HCT116 (cell line): ENCODE data around the gene STIL. TPM values are rescaled to one million over a fixed set of nuclear protein-coding genes. Genes with fewer than 3 reads are reported as not detected.

Source experiments
- ATAC-seq: fragments of 200-7000 bp; cut with Tn5 transposase; 2 replicates; pipeline ENCODE4 v1.9.1; 2020; ENCODE audit warnings: mild to moderate bottlenecking, moderate library complexity
- BruUV-seq: library from RNA; stranded (reverse); fragments of 400-500 nt; replicated peaks from 2 replicates; lab custom pipeline; 2021; lab: Mats Ljungman, UMichigan
- CTCF ChIA-PET: fragments of 300-600 bp; sonication (Branson Sonifier 250); formaldehyde crosslinking; loops from one replicate; lab custom pipeline; 2021; ENCODE audit warnings: antibody characterized with exemption; lab: Charles Lee
- POLR2A ChIA-PET: fragments of 300-600, 350-600 bp; sonication (Branson Sonifier 250); formaldehyde crosslinking; loops from one replicate; lab custom pipeline; 2021; ENCODE audit warnings: antibody characterized with exemption; lab: Charles Lee
- RAD21 ChIA-PET, 2 experiments: fragments of 300-600 bp; sonication (Branson Sonifier 250); formaldehyde crosslinking; loops; one replicate each; lab custom pipeline; 2023; ENCODE audit warnings: low total read pairs in 2 of 2; ENCODE audit not compliant: uncharacterized antibody in 2 of 2, unreplicated experiment in 2 of 2, low non-redundant PET in 1 of 2; lab: Charles Lee
- DNase-seq: peaks from one replicate; pipeline ENCODE4 v3.0.0-alpha.2; 2010; ENCODE audit warnings: low read depth, low spot score
- H2AFZ ChIP-seq: fragments of 200-600 bp; shearing (Covaris generic), sonication (generic); 2 replicates; pipeline ENCODE4 v1.6.1; 2017; ENCODE audit warnings: low read depth, mixed run types, mixed read lengths, antibody characterized with exemption, low read length; ENCODE audit not compliant: poor library complexity, severe bottlenecking
- H3K27ac ChIP-seq: 2 replicates; pipeline ENCODE4 v1.5.1; 2012; ENCODE audit warnings: low read depth, low read length
- H3K27me3 ChIP-seq: fragments of 200-600 bp; sonication (generic); 2 replicates; pipeline ENCODE4 v1.6.1; 2016; ENCODE audit warnings: mixed run types, low read length, mixed read lengths; ENCODE audit not compliant: insufficient read depth
- H3K36me3 ChIP-seq, 2 experiments: fragments of 200-500 bp in 1 of 2; fragments of 200-600 bp in 1 of 2; sonication (Bioruptor generic) in 1 of 2; sonication (generic) in 1 of 2; 2 replicates each; pipeline versions ENCODE4 v1.5.1 to v1.6.1; 2014 to 2016; ENCODE audit warnings: low read length in 2 of 2, inconsistent platforms in 1 of 2, mixed read lengths in 1 of 2, mixed run types in 1 of 2; ENCODE audit not compliant: insufficient read depth in 2 of 2, control insufficient read depth in 1 of 2
- H3K4me1 ChIP-seq, 2 experiments: fragments of 200-600 bp in 1 of 2; sonication (generic) in 1 of 2; 2 replicates each; pipeline versions ENCODE4 v1.5.1 to v1.6.1; 2012 to 2017; ENCODE audit warnings: low read length in 2 of 2, inconsistent platforms in 1 of 2, mild to moderate bottlenecking in 1 of 2, mixed read lengths in 1 of 2, mixed run types in 1 of 2, moderate library complexity in 1 of 2; ENCODE audit not compliant: insufficient read depth in 2 of 2, control insufficient read depth in 1 of 2
- H3K4me2 ChIP-seq: fragments of 200-600 bp; sonication (generic); 2 replicates; pipeline ENCODE4 v1.6.1; 2017; ENCODE audit warnings: mixed run types, low read length, mixed read lengths
- H3K4me3 ChIP-seq, 2 experiments: fragments of 200-600 bp in 1 of 2; sonication (generic) in 1 of 2; replicated peaks in 1 of 2; 2 replicates each; pipeline ENCODE4 v1.5.1; 2011 to 2016; ENCODE audit warnings: low read length in 2 of 2, control low read depth in 1 of 2, low read depth in 1 of 2, mild to moderate bottlenecking in 1 of 2, mixed read lengths in 1 of 2, mixed run types in 1 of 2
- H3K79me2 ChIP-seq: fragments of 200-600 bp; sonication (generic); 2 replicates; pipeline ENCODE4 v1.6.1; 2017; ENCODE audit warnings: mild to moderate bottlenecking, mixed run types, low read length, moderate library complexity, mixed read lengths; ENCODE audit not compliant: insufficient read depth
- H3K9ac ChIP-seq: fragments of 200-600 bp; sonication (generic); 2 replicates; pipeline ENCODE4 v1.6.1; 2016; ENCODE audit warnings: low read length, mixed read lengths
- H3K9me2 ChIP-seq: fragments of 200-600 bp; sonication (generic), shearing (Covaris generic); 2 replicates; pipeline ENCODE4 v1.6.1; 2017; ENCODE audit warnings: mixed run types, mild to moderate bottlenecking, moderate library complexity; ENCODE audit not compliant: insufficient read depth
- H3K9me3 ChIP-seq, 2 experiments: fragments of 200-500 bp in 1 of 2; fragments of 200-600 bp in 1 of 2; sonication (Bioruptor generic) in 1 of 2; sonication (generic) in 1 of 2; 2 replicates each; pipeline ENCODE4 v1.6.1; 2014 to 2017; ENCODE audit warnings: low read length in 2 of 2, mixed read lengths in 2 of 2, inconsistent platforms in 1 of 2, low read depth in 1 of 2, mild to moderate bottlenecking in 1 of 2, mixed run types in 1 of 2, moderate library complexity in 1 of 2; ENCODE audit not compliant: control insufficient read depth in 1 of 2, insufficient read depth in 1 of 2
- H4K20me1 ChIP-seq: fragments of 200-600 bp; sonication (generic), shearing (Covaris generic); 2 replicates; pipeline ENCODE4 v1.6.1; 2017; ENCODE audit warnings: mixed run types, mild to moderate bottlenecking, moderate library complexity; ENCODE audit not compliant: insufficient read depth
- ATF3 ChIP-seq: IDR thresholded peaks from 2 replicates; pipeline ENCODE4 v1.6.1; 2012
- CEBPB ChIP-seq: IDR thresholded peaks from 2 replicates; pipeline ENCODE4 v1.6.1; 2012; ENCODE audit warnings: low read depth
- EGR1 ChIP-seq: IDR thresholded peaks from 2 replicates; pipeline ENCODE4 v1.6.1; 2012; ENCODE audit warnings: low read depth
- ELF1 ChIP-seq: IDR thresholded peaks from 2 replicates; pipeline ENCODE4 v1.6.1; 2012; ENCODE audit warnings: low read depth, borderline replicate concordance
- FOSL1 ChIP-seq: IDR thresholded peaks from 2 replicates; pipeline ENCODE4 v1.6.1; 2012; ENCODE audit warnings: low read depth
- JUND ChIP-seq: IDR thresholded peaks from 2 replicates; pipeline ENCODE4 v1.6.1; 2012
- RAD21 ChIP-seq: IDR thresholded peaks from 2 replicates; pipeline ENCODE4 v1.6.1; 2012; ENCODE audit warnings: low read depth, mild to moderate bottlenecking
- SIN3A ChIP-seq: IDR thresholded peaks from 2 replicates; pipeline ENCODE4 v1.6.1; 2012; ENCODE audit warnings: low read depth
- TCF7L2 ChIP-seq: IDR thresholded peaks from 2 replicates; pipeline ENCODE4 v1.7.0; 2011; ENCODE audit warnings: borderline replicate concordance, inconsistent platforms; ENCODE audit not compliant: insufficient read depth, insufficient read length; ENCODE audit errors: extremely low read depth
- ZFX ChIP-seq: fragments of 450-650 bp; IDR thresholded peaks from 2 replicates; pipeline ENCODE4 v1.6.1; 2017
- intact Hi-C: fragments of 100-400 bp; cut with micrococcal nuclease; formaldehyde crosslinking; loops from 2 replicates; pipeline ENCODE4 v1.10.0; 2022
- total RNA-seq: library from RNA; stranded (reverse); gene quantifications from one replicate; pipeline ENCODE4 v1.2.1, GENCODE V29; 2021; ENCODE audit not compliant: unreplicated experiment
- TF ChIP-seq, protein P1 (sequence below): IDR thresholded peaks from 2 replicates; pipeline ENCODE4 v1.6.1; 2011; ENCODE audit warnings: mild to moderate bottlenecking, low read length, moderate library complexity; ENCODE audit not compliant: insufficient replicate concordance; ENCODE audit errors: extremely low read depth
- TF ChIP-seq, protein P2 (sequence below), 3 experiments: fragments of 200-600 bp in 1 of 3; sonication (generic) in 1 of 3; IDR thresholded peaks in 2 of 3; conservative IDR thresholded peaks in 1 of 3; 2 replicates each; pipeline ENCODE4 v1.5.1; 2012 to 2017; ENCODE audit warnings: low read depth in 2 of 3, low read length in 2 of 3, antibody characterized with exemption in 1 of 3, borderline replicate concordance in 1 of 3, control low read depth in 1 of 3, mild to moderate bottlenecking in 1 of 3, mixed read lengths in 1 of 3, mixed run types in 1 of 3, moderate library complexity in 1 of 3; ENCODE audit not compliant: insufficient read depth in 1 of 3

STIL gene
- total RNA-seq, 1 experiment from 2014 or later: 34.4 TPM

DNA sequence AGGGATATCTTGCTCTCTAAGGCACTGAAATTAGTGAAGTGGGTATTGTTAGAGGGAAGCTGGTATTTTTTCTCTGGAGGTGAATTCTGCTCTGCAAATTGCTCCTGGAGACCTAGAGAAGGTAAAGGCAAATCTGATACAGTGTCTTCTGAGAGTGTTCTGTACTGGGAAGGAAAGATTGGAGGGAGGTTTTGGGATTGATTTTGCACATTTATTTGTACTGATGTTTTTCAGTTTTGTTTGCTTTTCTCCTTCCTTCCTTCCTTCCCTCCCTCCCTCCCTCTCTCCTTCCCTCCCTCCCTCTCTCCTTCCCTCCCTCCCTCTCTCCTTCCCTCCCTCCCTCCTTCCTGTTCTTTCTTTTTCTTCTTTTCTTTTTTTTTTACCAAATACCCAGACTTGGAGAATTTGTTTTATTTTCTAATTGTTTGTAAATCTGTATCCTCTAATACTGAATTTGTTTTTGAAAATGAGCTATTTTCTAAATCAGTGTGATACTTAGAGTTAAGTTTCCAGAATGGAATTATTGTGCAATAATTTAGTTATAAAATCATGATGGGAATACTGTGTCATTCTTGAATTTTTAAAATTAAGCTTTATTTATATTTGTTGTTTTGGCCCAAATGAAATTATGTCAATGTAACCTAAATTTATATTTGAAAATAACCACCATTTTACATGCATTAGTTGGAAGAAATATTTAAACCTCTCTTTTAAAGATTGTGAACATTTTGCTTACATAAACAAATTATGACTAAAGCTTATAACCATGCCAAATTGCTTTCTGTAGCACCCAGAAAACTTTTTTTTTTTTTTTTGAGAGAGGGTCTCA lies 24.5 kb upstream of the STIL start (continued):
- TF ChIP-seq, protein P1, sequence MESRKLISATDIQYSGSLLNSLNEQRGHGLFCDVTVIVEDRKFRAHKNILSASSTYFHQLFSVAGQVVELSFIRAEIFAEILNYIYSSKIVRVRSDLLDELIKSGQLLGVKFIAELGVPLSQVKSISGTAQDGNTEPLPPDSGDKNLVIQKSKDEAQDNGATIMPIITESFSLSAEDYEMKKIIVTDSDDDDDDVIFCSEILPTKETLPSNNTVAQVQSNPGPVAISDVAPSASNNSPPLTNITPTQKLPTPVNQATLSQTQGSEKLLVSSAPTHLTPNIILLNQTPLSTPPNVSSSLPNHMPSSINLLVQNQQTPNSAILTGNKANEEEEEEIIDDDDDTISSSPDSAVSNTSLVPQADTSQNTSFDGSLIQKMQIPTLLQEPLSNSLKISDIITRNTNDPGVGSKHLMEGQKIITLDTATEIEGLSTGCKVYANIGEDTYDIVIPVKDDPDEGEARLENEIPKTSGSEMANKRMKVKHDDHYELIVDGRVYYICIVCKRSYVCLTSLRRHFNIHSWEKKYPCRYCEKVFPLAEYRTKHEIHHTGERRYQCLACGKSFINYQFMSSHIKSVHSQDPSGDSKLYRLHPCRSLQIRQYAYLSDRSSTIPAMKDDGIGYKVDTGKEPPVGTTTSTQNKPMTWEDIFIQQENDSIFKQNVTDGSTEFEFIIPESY: no peak
- TF ChIP-seq JUND: no peak
- no peak for TF ChIP-seq TCF7L2
- TF ChIP-seq, protein P2, sequence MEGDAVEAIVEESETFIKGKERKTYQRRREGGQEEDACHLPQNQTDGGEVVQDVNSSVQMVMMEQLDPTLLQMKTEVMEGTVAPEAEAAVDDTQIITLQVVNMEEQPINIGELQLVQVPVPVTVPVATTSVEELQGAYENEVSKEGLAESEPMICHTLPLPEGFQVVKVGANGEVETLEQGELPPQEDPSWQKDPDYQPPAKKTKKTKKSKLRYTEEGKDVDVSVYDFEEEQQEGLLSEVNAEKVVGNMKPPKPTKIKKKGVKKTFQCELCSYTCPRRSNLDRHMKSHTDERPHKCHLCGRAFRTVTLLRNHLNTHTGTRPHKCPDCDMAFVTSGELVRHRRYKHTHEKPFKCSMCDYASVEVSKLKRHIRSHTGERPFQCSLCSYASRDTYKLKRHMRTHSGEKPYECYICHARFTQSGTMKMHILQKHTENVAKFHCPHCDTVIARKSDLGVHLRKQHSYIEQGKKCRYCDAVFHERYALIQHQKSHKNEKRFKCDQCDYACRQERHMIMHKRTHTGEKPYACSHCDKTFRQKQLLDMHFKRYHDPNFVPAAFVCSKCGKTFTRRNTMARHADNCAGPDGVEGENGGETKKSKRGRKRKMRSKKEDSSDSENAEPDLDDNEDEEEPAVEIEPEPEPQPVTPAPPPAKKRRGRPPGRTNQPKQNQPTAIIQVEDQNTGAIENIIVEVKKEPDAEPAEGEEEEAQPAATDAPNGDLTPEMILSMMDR (IDR thresholded peaks at IDR 0.05 in 2 of 3, conservative IDR thresholded peaks at IDR 0.05 in 1 of 3; ENCODE audit: borderline replicate concordance in 1 of 3, insufficient read depth in 1 of 3, low read depth in 2 of 3, low read length in 2 of 3): no peak
- TF ChIP-seq SIN3A: no peak
- TF ChIP-seq ELF1: no peak
- TF ChIP-seq CEBPB: no peak

DNA sequence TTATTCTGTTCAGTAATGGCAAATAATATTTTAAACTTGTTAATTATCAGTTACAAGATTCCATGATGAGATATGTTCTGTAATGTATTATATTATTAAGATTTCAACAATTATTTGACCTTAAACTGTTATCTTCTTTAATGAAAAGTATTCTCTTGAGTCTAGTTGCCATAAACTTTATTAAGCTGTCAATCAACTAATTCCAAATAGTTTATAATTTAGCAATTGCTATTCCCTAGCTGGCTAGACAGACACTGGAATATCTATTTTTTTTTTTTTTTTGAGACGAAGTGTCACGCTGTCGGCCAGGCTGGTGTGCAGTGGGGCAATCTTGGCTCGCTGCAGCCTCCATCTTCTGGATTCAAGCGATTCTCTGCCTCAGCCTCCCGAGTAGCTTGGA lies 23.4 kb upstream of the STIL start:
- ATAC-seq: no peak
- DNase-seq: no peak
- Histone ChIP-seq H3K4me1 (peaks cover 8 to 17% of the 10 kb centered on the region in 2 experiments; a peak in 2 of 4 replicates), H3K79me2 (peaks cover 68% of the 10 kb centered on the region), H3K9ac (no peak overlapping the region), H2AFZ (no peak overlapping the region), H3K9me3 (no peaks in the 10 kb centered on the region), H3K36me3 (no peaks in the 10 kb centered on the region), H4K20me1 (no peaks in the 10 kb centered on the region), H3K4me3 (no peak overlapping the region), H3K9me2 (no peaks in the 10 kb centered on the region), H3K4me2 (no peak overlapping the region), H3K27ac (no peak overlapping the region), H3K27me3 (no peaks in the 10 kb centered on the region)
- intact Hi-C loops: no loop called here
- no peak for TF ChIP-seq ATF3
- TF ChIP-seq ZFX: no peak
- no peak for TF ChIP-seq TCF7L2
- TF ChIP-seq FOSL1: no peak
- TF ChIP-seq ELF1: no peak
- no peak for TF ChIP-seq CEBPB
- no peak for TF ChIP-seq JUND
- TF ChIP-seq, protein P2 (IDR thresholded peaks at IDR 0.05 in 2 of 3, conservative IDR thresholded peaks at IDR 0.05 in 1 of 3; ENCODE audit: borderline replicate concordance in 1 of 3, insufficient read depth in 1 of 3, low read depth in 2 of 3, low read length in 2 of 3): no peak
- no peak for TF ChIP-seq EGR1
- TF ChIP-seq RAD21: no peak
- CTCF ChIA-PET: no interaction called here
- RAD21 ChIA-PET: no interaction called here
- BruUV-seq: no TSS peak
- POLR2A ChIA-PET: no interaction called here
